NCI-H524 (cell line): Measurements from ENCODE around the gene BRD1.
A peak's percentile ranks its signal among the peaks of the same experiment; 100 is the strongest.

Source experiments
- DNase-seq, 2 experiments: peaks; one replicate each; lab custom pipeline; 2025; lab: John Stamatoyannopoulos, UW

Gene BRD1

DNA sequence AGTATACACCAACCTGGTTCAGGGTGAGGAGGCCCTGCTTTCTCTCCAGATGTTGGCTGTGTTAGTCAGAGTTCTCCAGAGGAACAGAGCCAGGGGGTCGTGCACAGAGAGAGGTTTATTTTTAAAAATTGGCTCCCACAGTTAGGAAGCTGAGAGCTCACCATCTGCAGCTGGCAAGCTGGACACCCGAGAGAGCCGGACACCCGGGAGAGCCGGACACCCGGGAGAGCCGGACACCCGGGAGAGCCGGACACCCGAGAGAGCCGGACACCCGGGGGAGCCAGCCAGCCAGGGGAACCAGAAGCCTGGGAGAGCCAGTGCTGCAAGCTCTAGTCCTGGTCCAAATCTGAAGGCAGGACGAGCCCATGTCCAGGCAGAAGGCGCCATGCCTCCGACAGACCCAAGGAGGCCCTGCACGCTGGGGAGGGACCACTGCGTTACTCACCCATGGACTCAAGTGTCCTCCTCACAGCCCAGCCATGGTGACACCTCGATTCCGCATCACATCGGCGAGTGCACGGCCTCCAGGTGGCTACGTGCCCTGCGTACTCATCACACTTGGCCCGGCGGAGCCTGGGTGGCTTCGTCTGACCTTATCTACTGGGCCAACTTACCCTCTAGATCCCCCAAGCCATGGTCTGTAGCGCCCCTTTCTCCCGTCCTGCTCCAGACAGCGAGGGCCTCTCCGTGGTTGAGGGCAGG lies 99.0 kb downstream of the BRD1 start:
- DNase-seq = no peak

DNA sequence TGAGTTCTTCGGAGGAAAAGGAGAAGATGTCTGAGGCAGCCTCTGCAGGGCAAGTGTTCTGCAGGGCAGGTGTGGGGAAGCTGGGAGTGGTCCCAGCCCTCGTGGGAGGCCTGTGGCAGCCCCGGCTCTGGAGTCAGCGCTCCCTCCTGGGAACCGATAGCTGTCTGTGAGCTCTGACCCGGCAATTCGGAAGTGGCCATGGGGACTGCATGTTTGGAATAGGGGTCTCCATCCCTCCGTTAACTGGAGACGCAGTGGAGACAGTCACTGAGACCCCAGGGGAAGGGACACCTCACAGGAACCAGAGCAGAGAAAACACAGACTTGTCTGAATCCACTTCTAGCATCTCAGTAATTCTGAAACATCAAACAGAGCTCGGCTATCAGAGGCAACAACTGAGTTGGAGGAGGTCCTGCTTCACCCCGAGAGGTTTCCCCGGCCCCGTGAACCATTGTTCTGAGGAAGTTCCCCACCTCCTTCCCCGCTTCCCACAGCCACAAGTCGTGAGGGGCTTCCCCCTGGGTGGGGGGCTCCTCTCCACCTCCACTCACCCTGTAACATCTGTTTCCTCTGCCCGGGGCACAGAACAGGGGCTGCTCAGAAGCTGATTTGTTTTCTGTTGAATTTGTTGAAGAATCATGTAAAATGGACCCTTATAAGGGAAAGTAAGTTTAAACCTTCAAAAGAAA lies 99.6 kb downstream of the BRD1 start:
- no peak for DNase-seq

DNA sequence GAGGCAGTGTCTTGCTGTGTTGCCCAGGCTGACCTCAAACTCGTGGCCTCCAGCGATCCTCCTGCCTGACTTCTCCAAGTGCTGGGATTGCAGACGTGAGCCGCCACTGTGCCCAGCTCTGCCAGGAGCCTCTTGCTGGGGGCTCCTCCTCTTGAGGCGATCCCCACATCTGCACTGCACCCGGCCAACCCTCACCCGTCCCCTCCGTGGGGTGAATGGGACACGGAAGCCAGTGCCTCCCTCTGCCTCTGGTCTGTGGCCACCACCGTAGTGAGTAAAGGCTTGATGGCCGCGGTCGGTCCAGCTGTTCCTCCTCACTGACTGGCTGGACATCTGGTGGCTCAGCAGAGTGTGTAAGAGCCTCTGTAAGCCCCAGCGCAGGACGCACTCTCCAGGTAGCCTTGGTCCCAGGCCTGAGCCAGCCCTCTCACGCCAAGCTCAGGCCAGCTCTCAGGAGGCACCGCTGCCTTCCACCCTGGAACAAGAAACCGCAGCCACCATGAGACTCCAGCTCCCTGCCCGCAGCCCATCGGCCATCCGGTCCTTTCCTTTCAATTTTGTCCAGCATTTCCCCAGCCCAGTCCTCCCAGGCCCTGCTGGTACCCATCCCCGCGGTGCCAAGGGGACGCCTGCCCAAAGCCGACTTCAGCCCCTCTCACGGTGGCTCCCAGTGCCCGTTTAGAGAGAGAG lies 100.3 kb downstream of the BRD1 start:
- no peak for DNase-seq

DNA sequence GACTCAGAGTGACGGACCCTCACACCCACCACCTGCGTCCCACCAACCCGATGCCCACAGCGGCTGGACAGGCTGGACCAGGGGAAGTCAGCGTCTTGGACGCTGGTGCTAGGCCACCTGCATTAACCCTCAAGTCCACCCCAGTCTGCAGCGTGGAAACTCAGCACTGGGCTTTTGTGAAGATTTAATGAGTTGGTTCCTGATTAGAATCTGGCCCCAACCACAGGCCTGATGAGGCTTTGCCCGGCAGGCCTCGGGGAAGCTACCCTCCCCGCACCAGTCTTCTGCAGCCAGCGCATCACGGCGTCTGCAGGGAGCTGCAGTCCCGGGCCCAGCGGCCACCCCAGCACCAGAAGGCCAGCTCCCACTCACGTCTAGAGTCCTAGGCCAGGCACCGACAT lies 101.0 kb downstream of the BRD1 start:
- no peak for DNase-seq

DNA sequence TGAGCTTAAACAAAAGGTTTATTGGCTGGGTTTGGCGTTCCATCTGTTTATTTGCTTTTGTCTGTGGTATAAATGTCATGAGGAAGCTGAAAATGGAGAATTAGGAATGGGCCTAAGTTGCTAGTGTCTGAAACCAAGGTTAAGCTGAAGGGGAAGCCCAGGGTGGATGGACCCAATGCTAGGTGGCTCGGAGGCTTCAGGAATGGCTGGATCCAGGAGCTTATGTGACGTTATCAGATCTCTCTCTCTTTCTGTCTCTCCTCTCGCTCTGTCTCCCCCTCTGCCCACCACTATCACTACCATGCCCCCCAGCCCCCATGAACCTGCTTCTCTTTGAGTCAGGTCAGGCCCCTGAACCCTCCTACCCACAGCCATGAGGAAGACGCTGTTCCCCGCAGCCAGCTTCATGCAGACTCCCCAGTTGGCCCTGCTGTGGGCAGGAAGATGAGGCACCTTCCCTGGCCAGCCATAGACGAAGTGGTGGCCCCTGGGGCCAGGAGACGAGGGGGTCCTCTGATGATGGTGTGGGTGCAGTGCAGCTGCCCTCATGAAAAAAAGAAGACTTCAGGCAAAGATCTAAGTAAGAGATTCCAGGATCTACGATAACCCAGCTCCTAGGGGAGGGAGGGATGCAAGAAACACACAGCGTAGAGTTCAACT lies 101.5 kb downstream of the BRD1 start:
- DNase-seq = no peak

DNA sequence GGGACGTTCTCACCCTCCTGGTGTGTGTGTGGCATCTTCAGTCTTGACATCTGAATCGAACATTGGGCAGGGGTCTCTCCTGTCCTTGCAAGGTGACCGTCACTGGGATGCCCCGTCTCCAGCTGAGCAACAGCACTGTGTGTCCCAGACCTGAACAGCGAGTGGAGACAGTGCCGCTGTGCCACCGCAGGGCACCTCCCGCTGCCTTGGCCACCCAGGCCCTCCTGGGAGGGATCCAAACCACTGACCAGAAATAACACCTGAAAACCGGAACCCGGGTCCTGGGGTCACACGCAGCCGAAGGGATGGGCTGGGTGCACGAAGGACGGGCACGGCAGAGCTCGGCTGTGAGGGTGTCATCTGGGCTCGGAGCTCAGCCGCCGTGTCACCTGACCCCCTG lies 102.2 kb downstream of the BRD1 start:
- no peak for DNase-seq

DNA sequence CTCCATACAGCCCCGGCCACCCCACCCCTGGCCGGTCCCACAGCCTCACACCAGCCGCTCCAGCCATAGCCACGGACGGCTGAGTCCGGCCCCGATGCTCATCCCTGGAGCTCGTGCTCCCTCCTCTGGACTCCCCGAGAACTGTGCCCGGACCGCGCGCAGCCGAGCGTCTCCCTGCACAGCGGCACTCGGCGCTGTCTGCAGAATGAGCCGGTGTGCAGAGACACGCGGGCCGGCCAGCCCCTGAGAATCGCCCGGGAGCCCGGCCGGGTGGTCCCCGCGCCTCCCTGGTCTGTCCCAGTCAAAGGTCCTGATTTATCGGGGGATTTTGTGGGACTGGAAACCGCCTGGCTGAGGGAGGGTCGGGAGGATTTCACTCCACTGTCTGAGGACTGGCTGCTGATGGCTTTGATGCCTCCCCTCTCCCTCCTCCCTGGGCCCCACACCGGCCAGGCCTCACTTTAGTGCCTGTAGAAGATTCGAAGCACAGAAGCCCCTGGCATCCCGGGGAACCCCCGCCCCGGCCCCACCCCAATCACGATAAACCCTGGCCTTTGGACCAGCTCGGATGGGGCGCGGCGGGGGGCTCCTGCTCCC lies 102.7 kb downstream of the BRD1 start:
- DNase-seq = peak in 1 of 2 experiments; percentile 72

DNA sequence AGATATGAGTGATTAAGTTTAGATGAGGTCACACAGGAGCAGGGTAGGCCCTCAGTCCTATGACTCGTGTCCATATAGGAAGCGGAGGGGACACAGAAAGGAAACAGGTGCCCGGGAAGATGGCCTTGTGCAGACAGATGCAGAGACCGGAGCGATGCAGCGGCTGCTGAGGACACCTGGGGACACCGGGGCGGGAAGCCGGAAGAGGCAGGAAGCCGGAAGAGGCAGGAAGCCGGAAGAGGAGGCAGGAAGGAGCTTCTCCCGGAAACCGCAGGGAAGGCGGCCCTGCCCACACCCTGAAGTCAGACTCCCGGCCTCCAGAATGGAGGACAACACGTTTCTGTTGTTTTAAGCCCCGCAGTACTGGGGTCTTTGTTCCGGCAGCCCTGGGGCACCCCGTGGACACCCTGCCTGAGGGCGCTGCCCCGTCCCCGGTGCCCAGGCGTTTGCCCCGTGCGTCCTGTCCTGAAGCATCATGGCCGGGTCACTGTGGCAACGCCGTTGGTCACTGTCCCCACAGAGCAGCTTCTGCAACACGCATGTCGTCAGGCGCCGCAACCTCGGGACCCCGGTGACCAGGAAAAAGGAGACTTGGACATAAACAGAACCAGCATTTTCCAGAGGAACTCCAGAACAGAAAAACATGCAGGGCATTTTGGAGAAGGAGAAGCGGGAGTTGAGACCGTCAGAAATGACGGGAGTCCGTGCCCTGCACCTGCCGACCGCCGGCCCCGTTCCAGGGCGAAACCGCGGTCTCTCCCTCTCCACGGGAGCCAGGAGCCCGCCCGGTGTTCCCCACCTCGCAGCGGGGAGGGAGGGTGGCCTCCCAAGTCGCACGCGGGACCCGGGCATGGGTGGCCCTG lies 103.4 kb downstream of the BRD1 start:
- peak; percentile 33 to 71 for DNase-seq

DNA sequence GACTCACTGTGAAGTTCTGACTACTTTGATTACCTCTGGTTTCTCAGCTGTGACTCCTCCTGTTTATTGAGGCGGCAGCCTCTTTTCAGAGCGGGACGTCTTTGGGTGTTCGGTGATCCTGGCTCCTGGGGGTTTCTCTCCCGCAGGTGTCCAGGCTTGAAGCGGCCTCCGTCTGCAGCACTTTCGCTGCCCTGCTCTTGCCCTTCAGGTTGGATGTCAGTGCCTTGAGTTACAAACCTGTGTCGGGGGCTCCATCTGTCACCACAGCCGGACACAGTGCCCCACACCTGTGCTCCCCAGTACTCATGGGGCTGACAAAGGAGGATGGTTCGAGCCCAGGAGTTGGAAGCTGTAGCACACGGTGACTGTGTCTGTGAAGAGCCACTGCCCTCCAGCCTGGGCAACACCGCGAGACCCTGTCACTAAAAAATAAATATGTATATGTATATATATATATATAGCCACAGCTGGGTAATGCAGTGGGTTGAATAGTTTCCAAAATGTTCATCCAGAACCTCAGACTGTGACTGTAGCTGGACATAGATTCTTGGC lies 104.1 kb downstream of the BRD1 start:
- no peak for DNase-seq
